Measurements from ENCODE around the gene SLC35B2.

The SLC35B2 gene

GRCh38 chr6:44257025-44257752 is at the start of gene SLC35B2:
TSS of gene SLC35B2 (minus strand) at chr6:44257528. CDS start at chr6:44257410, 118 bp downstream.
- DNase-seq (ENCODE audit: low read depth in 2 of 3, low spot score in 2 of 3), result no peak

GRCh38 chr6:44306710-44307109 is 49.4 kb upstream of the SLC35B2 start:
- DNase-seq (ENCODE audit: low read depth in 2 of 3, low spot score in 2 of 3), result no peak

- no peak for DNase-seq (ENCODE audit: low read depth in 2 of 3, low spot score in 2 of 3)
Observed at GRCh38 chr6:44305200-44305725, 47.9 kb upstream of the SLC35B2 start.

GRCh38 chr6:44304282-44305199 is 47.2 kb upstream of the SLC35B2 start:
- DNase-seq (ENCODE audit: low read depth in 2 of 3, low spot score in 2 of 3), result no peak

GRCh38 chr6:44303842-44304241 is 46.5 kb upstream of the SLC35B2 start:
- no peak for DNase-seq (ENCODE audit: low read depth in 2 of 3, low spot score in 2 of 3)

GRCh38 chr6:44302856-44303255 is 45.5 kb upstream of the SLC35B2 start:
- DNase-seq (ENCODE audit: low read depth in 2 of 3, low spot score in 2 of 3), result no peak

- no peak for DNase-seq (ENCODE audit: low read depth in 2 of 3, low spot score in 2 of 3)
Observed at GRCh38 chr6:44301782-44302564, 44.6 kb upstream of the SLC35B2 start.

GRCh38 chr6:44301106-44301505 is 43.8 kb upstream of the SLC35B2 start:
- DNase-seq (ENCODE audit: low read depth in 2 of 3, low spot score in 2 of 3), result no peak

- DNase-seq (ENCODE audit: low read depth in 2 of 3, low spot score in 2 of 3), result no peak
Observed at GRCh38 chr6:44300292-44300823, 43.0 kb upstream of the SLC35B2 start.

GRCh38 chr6:44298864-44299263 is 41.5 kb upstream of the SLC35B2 start:
- DNase-seq (ENCODE audit: low read depth in 2 of 3, low spot score in 2 of 3), result no peak

GRCh38 chr6:44298055-44298803 is 40.9 kb upstream of the SLC35B2 start:
- no peak for DNase-seq (ENCODE audit: low read depth in 2 of 3, low spot score in 2 of 3)

- DNase-seq (ENCODE audit: low read depth in 2 of 3, low spot score in 2 of 3), result peak in 1 of 3 experiments; percentile 13
Observed at GRCh38 chr6:44297063-44298038, 40.0 kb upstream of the SLC35B2 start.

GRCh38 chr6:44294832-44295791 is 37.8 kb upstream of the SLC35B2 start:
- DNase-seq (ENCODE audit: low read depth in 2 of 3, low spot score in 2 of 3), result no peak

- no peak for DNase-seq (ENCODE audit: low read depth in 2 of 3, low spot score in 2 of 3)
Observed at GRCh38 chr6:44292661-44293365, 35.5 kb upstream of the SLC35B2 start.

- no peak for DNase-seq (ENCODE audit: low read depth in 2 of 3, low spot score in 2 of 3)
Observed at GRCh38 chr6:44291841-44292240, 34.5 kb upstream of the SLC35B2 start.

- no peak for DNase-seq (ENCODE audit: low read depth in 2 of 3, low spot score in 2 of 3)
Observed at GRCh38 chr6:44289726-44290260, 32.5 kb upstream of the SLC35B2 start.

- no peak for DNase-seq (ENCODE audit: low read depth in 2 of 3, low spot score in 2 of 3)
Observed at GRCh38 chr6:44286747-44287146, 29.4 kb upstream of the SLC35B2 start.
